HCT116 (cell line): ENCODE measurements around the gene PRKCH. TPM values are rescaled to one million over a fixed set of nuclear protein-coding genes. Genes with fewer than 3 reads are reported as not detected.

Source experiments
- ATAC-seq: fragments of 200-7000 bp; cut with Tn5 transposase; 2 replicates; pipeline ENCODE4 v1.9.1; 2020; ENCODE audit warnings: mild to moderate bottlenecking, moderate library complexity
- BruUV-seq: library from RNA; stranded (reverse); fragments of 400-500 nt; replicated peaks from 2 replicates; lab custom pipeline; 2021; lab: Mats Ljungman, UMichigan
- CTCF ChIA-PET: fragments of 300-600 bp; sonication (Branson Sonifier 250); formaldehyde crosslinking; loops from one replicate; lab custom pipeline; 2021; ENCODE audit warnings: antibody characterized with exemption; lab: Charles Lee
- POLR2A ChIA-PET: fragments of 300-600, 350-600 bp; sonication (Branson Sonifier 250); formaldehyde crosslinking; loops from one replicate; lab custom pipeline; 2021; ENCODE audit warnings: antibody characterized with exemption; lab: Charles Lee
- RAD21 ChIA-PET, 2 experiments: fragments of 300-600 bp; sonication (Branson Sonifier 250); formaldehyde crosslinking; loops; one replicate each; lab custom pipeline; 2023; ENCODE audit warnings: low total read pairs in 2 of 2; ENCODE audit not compliant: uncharacterized antibody in 2 of 2, unreplicated experiment in 2 of 2, low non-redundant PET in 1 of 2; lab: Charles Lee
- DNase-seq: peaks from one replicate; pipeline ENCODE4 v3.0.0-alpha.2; 2010; ENCODE audit warnings: low read depth, low spot score
- H2AFZ ChIP-seq: fragments of 200-600 bp; shearing (Covaris generic), sonication (generic); 2 replicates; pipeline ENCODE4 v1.6.1; 2017; ENCODE audit warnings: low read depth, mixed run types, mixed read lengths, antibody characterized with exemption, low read length; ENCODE audit not compliant: poor library complexity, severe bottlenecking
- H3K27ac ChIP-seq: 2 replicates; pipeline ENCODE4 v1.5.1; 2012; ENCODE audit warnings: low read depth, low read length
- H3K27me3 ChIP-seq: fragments of 200-600 bp; sonication (generic); 2 replicates; pipeline ENCODE4 v1.6.1; 2016; ENCODE audit warnings: mixed run types, low read length, mixed read lengths; ENCODE audit not compliant: insufficient read depth
- H3K36me3 ChIP-seq, 2 experiments: fragments of 200-500 bp in 1 of 2; fragments of 200-600 bp in 1 of 2; sonication (Bioruptor generic) in 1 of 2; sonication (generic) in 1 of 2; 2 replicates each; pipeline versions ENCODE4 v1.5.1 to v1.6.1; 2014 to 2016; ENCODE audit warnings: low read length in 2 of 2, inconsistent platforms in 1 of 2, mixed read lengths in 1 of 2, mixed run types in 1 of 2; ENCODE audit not compliant: insufficient read depth in 2 of 2, control insufficient read depth in 1 of 2
- H3K4me1 ChIP-seq, 2 experiments: fragments of 200-600 bp in 1 of 2; sonication (generic) in 1 of 2; 2 replicates each; pipeline versions ENCODE4 v1.5.1 to v1.6.1; 2012 to 2017; ENCODE audit warnings: low read length in 2 of 2, inconsistent platforms in 1 of 2, mild to moderate bottlenecking in 1 of 2, mixed read lengths in 1 of 2, mixed run types in 1 of 2, moderate library complexity in 1 of 2; ENCODE audit not compliant: insufficient read depth in 2 of 2, control insufficient read depth in 1 of 2
- H3K4me2 ChIP-seq: fragments of 200-600 bp; sonication (generic); 2 replicates; pipeline ENCODE4 v1.6.1; 2017; ENCODE audit warnings: mixed run types, low read length, mixed read lengths
- H3K4me3 ChIP-seq, 2 experiments: fragments of 200-600 bp in 1 of 2; sonication (generic) in 1 of 2; replicated peaks in 1 of 2; 2 replicates each; pipeline ENCODE4 v1.5.1; 2011 to 2016; ENCODE audit warnings: low read length in 2 of 2, control low read depth in 1 of 2, low read depth in 1 of 2, mild to moderate bottlenecking in 1 of 2, mixed read lengths in 1 of 2, mixed run types in 1 of 2
- H3K79me2 ChIP-seq: fragments of 200-600 bp; sonication (generic); 2 replicates; pipeline ENCODE4 v1.6.1; 2017; ENCODE audit warnings: mild to moderate bottlenecking, mixed run types, low read length, moderate library complexity, mixed read lengths; ENCODE audit not compliant: insufficient read depth
- H3K9ac ChIP-seq: fragments of 200-600 bp; sonication (generic); 2 replicates; pipeline ENCODE4 v1.6.1; 2016; ENCODE audit warnings: low read length, mixed read lengths
- H3K9me2 ChIP-seq: fragments of 200-600 bp; sonication (generic), shearing (Covaris generic); 2 replicates; pipeline ENCODE4 v1.6.1; 2017; ENCODE audit warnings: mixed run types, mild to moderate bottlenecking, moderate library complexity; ENCODE audit not compliant: insufficient read depth
- H3K9me3 ChIP-seq, 2 experiments: fragments of 200-500 bp in 1 of 2; fragments of 200-600 bp in 1 of 2; sonication (Bioruptor generic) in 1 of 2; sonication (generic) in 1 of 2; 2 replicates each; pipeline ENCODE4 v1.6.1; 2014 to 2017; ENCODE audit warnings: low read length in 2 of 2, mixed read lengths in 2 of 2, inconsistent platforms in 1 of 2, low read depth in 1 of 2, mild to moderate bottlenecking in 1 of 2, mixed run types in 1 of 2, moderate library complexity in 1 of 2; ENCODE audit not compliant: control insufficient read depth in 1 of 2, insufficient read depth in 1 of 2
- H4K20me1 ChIP-seq: fragments of 200-600 bp; sonication (generic), shearing (Covaris generic); 2 replicates; pipeline ENCODE4 v1.6.1; 2017; ENCODE audit warnings: mixed run types, mild to moderate bottlenecking, moderate library complexity; ENCODE audit not compliant: insufficient read depth
- CBX3 ChIP-seq: IDR thresholded peaks from 2 replicates; pipeline ENCODE4 v1.6.1; 2012; ENCODE audit warnings: low read depth
- POLR2A ChIP-seq: IDR thresholded peaks from 2 replicates; pipeline ENCODE4 v1.7.0; 2011; ENCODE audit warnings: borderline replicate concordance; ENCODE audit not compliant: insufficient read depth, insufficient read length; ENCODE audit errors: extremely low read depth
- POLR2AphosphoS5 ChIP-seq: IDR thresholded peaks from 2 replicates; pipeline ENCODE4 v1.6.1; 2011; ENCODE audit warnings: mild to moderate bottlenecking, low read depth, low read length, moderate library complexity
- RAD21 ChIP-seq: IDR thresholded peaks from 2 replicates; pipeline ENCODE4 v1.6.1; 2012; ENCODE audit warnings: low read depth, mild to moderate bottlenecking
- intact Hi-C: fragments of 100-400 bp; cut with micrococcal nuclease; formaldehyde crosslinking; loops from 2 replicates; pipeline ENCODE4 v1.10.0; 2022
- total RNA-seq: library from RNA; stranded (reverse); gene quantifications from one replicate; pipeline ENCODE4 v1.2.1, GENCODE V29; 2021; ENCODE audit not compliant: unreplicated experiment
- TF ChIP-seq, protein P1 (sequence below), 3 experiments: fragments of 200-600 bp in 1 of 3; sonication (generic) in 1 of 3; IDR thresholded peaks in 2 of 3; conservative IDR thresholded peaks in 1 of 3; 2 replicates each; pipeline ENCODE4 v1.5.1; 2012 to 2017; ENCODE audit warnings: low read depth in 2 of 3, low read length in 2 of 3, antibody characterized with exemption in 1 of 3, borderline replicate concordance in 1 of 3, control low read depth in 1 of 3, mild to moderate bottlenecking in 1 of 3, mixed read lengths in 1 of 3, mixed run types in 1 of 3, moderate library complexity in 1 of 3; ENCODE audit not compliant: insufficient read depth in 1 of 3

PRKCH gene
- total RNA-seq, 1 experiment from 2014 or later = 16.6 TPM

GRCh38 chr14:61326847-61327246, 5.5 kb downstream of the PRKCH start:
- H3K9ac ChIP-seq = no peak overlapping the region
- peak overlapping the region; percentile 31; the same call in 1 of the 2 replicates for H3K4me2 ChIP-seq
- RAD21 ChIA-PET = no interaction called here
- H3K27ac ChIP-seq = peak overlapping the region; percentile 11; the same call in 1 of the 2 replicates
- CTCF ChIA-PET = no interaction called here
- peaks cover 10 to 24% of the 10 kb centered on the region in 2 experiments; a peak in 3 of 4 replicates for H3K4me1 ChIP-seq
- H3K9me3 ChIP-seq = no peaks in the 10 kb centered on the region; a peak in 1 of 4 replicates
- no peaks in the 10 kb centered on the region for H3K27me3 ChIP-seq
- no TSS peak for BruUV-seq
- no peak overlapping the region for H3K4me3 ChIP-seq
- ATAC-seq (no peak), DNase-seq (no peak)
- POLR2A ChIA-PET = no interaction called here
- H3K36me3 ChIP-seq = no peaks in the 10 kb centered on the region
- no peaks in the 10 kb centered on the region for H3K9me2 ChIP-seq
- intact Hi-C loops = no loop called here
- TF ChIP-seq CBX3 (0 out of 2 replicates have a peak, but pooled peaks have one; percentile 13), RAD21 (no peak)
- TF ChIP-seq, protein P1, sequence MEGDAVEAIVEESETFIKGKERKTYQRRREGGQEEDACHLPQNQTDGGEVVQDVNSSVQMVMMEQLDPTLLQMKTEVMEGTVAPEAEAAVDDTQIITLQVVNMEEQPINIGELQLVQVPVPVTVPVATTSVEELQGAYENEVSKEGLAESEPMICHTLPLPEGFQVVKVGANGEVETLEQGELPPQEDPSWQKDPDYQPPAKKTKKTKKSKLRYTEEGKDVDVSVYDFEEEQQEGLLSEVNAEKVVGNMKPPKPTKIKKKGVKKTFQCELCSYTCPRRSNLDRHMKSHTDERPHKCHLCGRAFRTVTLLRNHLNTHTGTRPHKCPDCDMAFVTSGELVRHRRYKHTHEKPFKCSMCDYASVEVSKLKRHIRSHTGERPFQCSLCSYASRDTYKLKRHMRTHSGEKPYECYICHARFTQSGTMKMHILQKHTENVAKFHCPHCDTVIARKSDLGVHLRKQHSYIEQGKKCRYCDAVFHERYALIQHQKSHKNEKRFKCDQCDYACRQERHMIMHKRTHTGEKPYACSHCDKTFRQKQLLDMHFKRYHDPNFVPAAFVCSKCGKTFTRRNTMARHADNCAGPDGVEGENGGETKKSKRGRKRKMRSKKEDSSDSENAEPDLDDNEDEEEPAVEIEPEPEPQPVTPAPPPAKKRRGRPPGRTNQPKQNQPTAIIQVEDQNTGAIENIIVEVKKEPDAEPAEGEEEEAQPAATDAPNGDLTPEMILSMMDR (IDR thresholded peaks at IDR 0.05 in 2 of 3, conservative IDR thresholded peaks at IDR 0.05 in 1 of 3; ENCODE audit: borderline replicate concordance in 1 of 3, insufficient read depth in 1 of 3, low read depth in 2 of 3, low read length in 2 of 3) = 0 out of 6 replicates have a peak, but pooled peaks of 1 of the 3 experiments have one; percentile 3
- H4K20me1 ChIP-seq = no peaks in the 10 kb centered on the region
- peaks cover 9% of the 10 kb centered on the region for H3K79me2 ChIP-seq
- H2AFZ ChIP-seq = no peak overlapping the region

GRCh38 chr14:61328626-61329262, 7.4 kb downstream of the PRKCH start:
- intact Hi-C loops = no loop called here
- H3K79me2 ChIP-seq = peaks cover 9% of the 10 kb centered on the region
- no peak overlapping the region for H3K27ac ChIP-seq
- TF ChIP-seq POLR2A (no peak), POLR2AphosphoS5 (no peak)
- DNase-seq = no peak
- H2AFZ ChIP-seq = no peak overlapping the region
- no peak overlapping the region for H3K4me2 ChIP-seq
- H3K27me3 ChIP-seq = no peaks in the 10 kb centered on the region
- ChIA-PET CTCF (interaction anchor here (0.6 kb wide), 1 partner anchor 1002 kb away, joined by 3 read pairs; no protein-coding TSS in a partner anchor), RAD21 (no interaction called here), POLR2A (no interaction called here)
- ATAC-seq = no peak
- H3K9me3 ChIP-seq = no peaks in the 10 kb centered on the region; a peak in 1 of 4 replicates
- no peak overlapping the region for H3K4me3 ChIP-seq
- H4K20me1 ChIP-seq = no peaks in the 10 kb centered on the region
- no peaks in the 10 kb centered on the region for H3K9me2 ChIP-seq
- H3K36me3 ChIP-seq = no peaks in the 10 kb centered on the region
- no TSS peak for BruUV-seq
- peaks cover 6 to 14% of the 10 kb centered on the region in 2 experiments; a peak in 3 of 4 replicates for H3K4me1 ChIP-seq
- no peak overlapping the region for H3K9ac ChIP-seq
